A673 (cell line): ENCODE results near the gene KCMF1. TPM values are rescaled to one million over a fixed set of nuclear protein-coding genes. Genes with fewer than 3 reads are reported as not detected.

ENCODE experiments used
- BruUV-seq: library from RNA; stranded (reverse); fragments of 400-500 nt; replicated peaks from 2 replicates; lab custom pipeline; 2021; lab: Mats Ljungman, UMichigan
- CTCF ChIA-PET: fragments of 300-600 bp; sonication (Branson Sonifier 250); formaldehyde crosslinking; loops from one replicate; lab custom pipeline; 2022; ENCODE audit warnings: antibody characterized with exemption; lab: Charles Lee
- POLR2A ChIA-PET: fragments of 300-600 bp; sonication (Branson Sonifier 250); formaldehyde crosslinking; loops from one replicate; lab custom pipeline; 2022; ENCODE audit warnings: antibody characterized with exemption; ENCODE audit not compliant: low non-redundant PET; lab: Charles Lee
- DNase-seq: peaks from one replicate; pipeline ENCODE4 v3.0.0-alpha.2; 2015; ENCODE audit warnings: low spot score
- H3K27ac ChIP-seq: fragments of 200-600 bp; sonication (generic); 2 replicates; pipeline ENCODE4 v1.5.1; 2016; ENCODE audit warnings: mixed run types, low read depth, mild to moderate bottlenecking, mixed read lengths, antibody characterized with exemption, low read length; ENCODE audit not compliant: poor library complexity, severe bottlenecking
- H3K27me3 ChIP-seq: fragments of 200-600 bp; sonication (generic); replicated peaks from 2 replicates; pipeline ENCODE4 v1.6.1; 2017; ENCODE audit warnings: mixed run types, low read depth, mild to moderate bottlenecking, mixed read lengths, antibody characterized with exemption, low read length; ENCODE audit not compliant: insufficient read depth, poor library complexity
- H3K36me3 ChIP-seq: fragments of 200-600 bp; sonication (generic); 2 replicates; pipeline ENCODE4 v1.6.1; 2016; ENCODE audit warnings: mixed run types, mild to moderate bottlenecking, mixed read lengths, antibody characterized with exemption, low read length; ENCODE audit not compliant: insufficient read depth, poor library complexity, severe bottlenecking
- H3K4me1 ChIP-seq: fragments of 200-600 bp; sonication (generic); 2 replicates; pipeline ENCODE4 v1.6.1; 2017; ENCODE audit warnings: mixed run types, mild to moderate bottlenecking, mixed read lengths, antibody characterized with exemption, low read length; ENCODE audit not compliant: insufficient read depth, poor library complexity, severe bottlenecking
- H3K4me3 ChIP-seq: fragments of 200-600 bp; sonication (generic); 2 replicates; pipeline ENCODE4 v1.5.1; 2016; ENCODE audit warnings: low read depth, mixed run types, mild to moderate bottlenecking, mixed read lengths, low read length; ENCODE audit not compliant: poor library complexity, severe bottlenecking
- H3K9me3 ChIP-seq: fragments of 200-600 bp; sonication (generic); 2 replicates; pipeline ENCODE4 v1.6.1; 2016; ENCODE audit warnings: mixed run types, low read depth, mild to moderate bottlenecking, mixed read lengths, antibody characterized with exemption, low read length; ENCODE audit not compliant: poor library complexity, severe bottlenecking
- CTCF ChIP-seq: fragments of 300-800, 200-600 bp; sonication (generic); conservative IDR thresholded peaks from 2 replicates; pipeline ENCODE4 v1.5.1; 2017; ENCODE audit warnings: low read depth, mild to moderate bottlenecking, antibody characterized with exemption, low read length, moderate library complexity, mixed read lengths
- EZH2 ChIP-seq: fragments of 200-600 bp; sonication (generic); IDR thresholded peaks from 2 replicates; pipeline ENCODE4 v1.6.1; 2017; ENCODE audit warnings: borderline replicate concordance, low read depth, mild to moderate bottlenecking, mixed read lengths, antibody characterized with exemption, low read length; ENCODE audit not compliant: poor library complexity, severe bottlenecking
- intact Hi-C: fragments of 100-400 bp; cut with micrococcal nuclease; formaldehyde crosslinking; loops from one replicate; pipeline ENCODE4 v1.10.0; 2022; ENCODE audit not compliant: unreplicated experiment
- total RNA-seq: library from RNA; stranded (reverse); gene quantifications from 2 replicates; pipeline ENCODE4 v1.2.3, GENCODE V29; 2021

The KCMF1 gene
- total RNA-seq, 1 experiment from 2014 or later: 110 TPM

- intact Hi-C loops: no loop called here
- POLR2A ChIA-PET: no interaction called here
- no TSS peak for BruUV-seq
- no peak for DNase-seq
- Histone ChIP-seq H3K27ac (no peak overlapping the region), H3K27me3 (no peaks in the 10 kb centered on the region), H3K4me3 (no peak overlapping the region), H3K9me3 (no peaks in the 10 kb centered on the region), H3K4me1 (no peaks in the 10 kb centered on the region), H3K36me3 (peaks cover 14% of the 10 kb centered on the region)
- TF ChIP-seq CTCF: no peak
- TF ChIP-seq EZH2: no peak
- CTCF ChIA-PET: interaction anchor here (0.6 kb wide), 1 partner anchor 52 kb away, joined by 4 read pairs; no protein-coding TSS in a partner anchor
Measured at GRCh38 chr2:84959566-84960506, 11.1 kb upstream of the KCMF1 start.

- POLR2A ChIA-PET: no interaction called here
- Histone ChIP-seq H3K4me1 (no peaks in the 10 kb centered on the region), H3K36me3 (peaks cover 27% of the 10 kb centered on the region), H3K9me3 (no peaks in the 10 kb centered on the region), H3K27ac (no peak overlapping the region), H3K4me3 (no peak overlapping the region), H3K27me3 (no peaks in the 10 kb centered on the region)
- no peak for TF ChIP-seq CTCF
- TF ChIP-seq EZH2: no peak
- no TSS peak for BruUV-seq
- intact Hi-C loops: no loop called here
- DNase-seq: no peak
- CTCF ChIA-PET: no interaction called here
Measured at GRCh38 chr2:84962917-84963316, 8.0 kb upstream of the KCMF1 start.

- Histone ChIP-seq H3K9me3 (no peaks in the 10 kb centered on the region), H3K4me1 (no peaks in the 10 kb centered on the region), H3K4me3 (no peak overlapping the region), H3K36me3 (peaks cover 27% of the 10 kb centered on the region), H3K27me3 (no peaks in the 10 kb centered on the region), H3K27ac (no peak overlapping the region)
- ChIA-PET POLR2A (no interaction called here), CTCF (no interaction called here)
- TF ChIP-seq CTCF (no peak), EZH2 (no peak)
- no TSS peak for BruUV-seq
- intact Hi-C loops: no loop called here
- DNase-seq: no peak
Measured at GRCh38 chr2:84963323-84963691, 7.7 kb upstream of the KCMF1 start.
